ENCODE results near the gene B3GALT4. TPM values are rescaled to one million over a fixed set of nuclear protein-coding genes. Genes with fewer than 3 reads are reported as not detected.
A peak's percentile ranks its signal among the peaks of the same experiment; 100 is the strongest.
"Not testable (repeated sequence)": the region's sequence is repeated elsewhere in the genome, so short reads cannot be mapped to it uniquely, and the experiment has no call there.

Gene B3GALT4
- total and polyA plus RNA-seq, 2 experiments from 2014 or later = 2.6 to 2.7 TPM

- peaks cover 45% of the 10 kb centered on the region for H3K4me1 ChIP-seq (ENCODE audit: insufficient read depth)
- 55 to 64% methylated on average over 6 of the region's 6 CpGs for WGBS, 2 experiments (ENCODE audit: low coverage in 1 of 2, low lambda C conversion rate in 2 of 2, missing lambda C conversion rate in 2 of 2)
- no peak overlapping the region for H3K4me3 ChIP-seq
- DNase-seq = peak; percentile 58
- H3K4me2 ChIP-seq (ENCODE audit: unreplicated experiment) = no peak overlapping the region
- peak overlapping the region; percentile 98 for H3K27ac ChIP-seq
- no peaks in the 10 kb centered on the region for H4K20me1 ChIP-seq (ENCODE audit: insufficient read depth)
- H3K79me2 ChIP-seq (ENCODE audit: insufficient read depth) = peaks cover 14% of the 10 kb centered on the region
- H3K27me3 ChIP-seq (replicated peaks; ENCODE audit: insufficient read depth) = no peaks in the 10 kb centered on the region
- H3K36me3 ChIP-seq (ENCODE audit: low read depth) = no peaks in the 10 kb centered on the region
- H3K9me3 ChIP-seq (ENCODE audit: low read depth) = no peaks in the 10 kb centered on the region
- H2AFZ ChIP-seq = no peak overlapping the region
- H3K9ac ChIP-seq = no peak overlapping the region
- in situ Hi-C loops (cut with MboI) = no loop called here
- TF ChIP-seq EZH2 (IDR thresholded peaks at IDR 0.05; ENCODE audit: insufficient read depth, poor library complexity, severe bottlenecking) (no peak), EZH2phosphoT487 (IDR thresholded peaks at IDR 0.05; ENCODE audit: insufficient read depth, low read depth) (no peak)
- H3F3A ChIP-seq (ENCODE audit: insufficient read depth) = peaks cover 36% of the 10 kb centered on the region
- no peaks in the 10 kb centered on the region for H3K9me2 ChIP-seq (ENCODE audit: insufficient read depth)
Observed at GRCh38 chr6:33251395-33252012, 25.4 kb upstream of the B3GALT4 start.

- no peak overlapping the region for H2AFZ ChIP-seq
- H3K27ac ChIP-seq = peak overlapping the region; percentile 64
- TF ChIP-seq EZH2 (IDR thresholded peaks at IDR 0.05; ENCODE audit: insufficient read depth, poor library complexity, severe bottlenecking) = no peak
- TF ChIP-seq EZH2phosphoT487 (IDR thresholded peaks at IDR 0.05; ENCODE audit: insufficient read depth, low read depth) = no peak
- peaks cover 36% of the 10 kb centered on the region for H3F3A ChIP-seq (ENCODE audit: insufficient read depth)
- no peaks in the 10 kb centered on the region for H3K27me3 ChIP-seq (replicated peaks; ENCODE audit: insufficient read depth)
- peak; percentile 73 for DNase-seq
- peaks cover 45% of the 10 kb centered on the region for H3K4me1 ChIP-seq (ENCODE audit: insufficient read depth)
- H3K9me2 ChIP-seq (ENCODE audit: insufficient read depth) = no peaks in the 10 kb centered on the region
- peaks cover 14% of the 10 kb centered on the region for H3K79me2 ChIP-seq (ENCODE audit: insufficient read depth)
- no peak overlapping the region for H3K4me3 ChIP-seq
- in situ Hi-C loops (cut with MboI) = no loop called here
- H4K20me1 ChIP-seq (ENCODE audit: insufficient read depth) = no peaks in the 10 kb centered on the region
- H3K36me3 ChIP-seq (ENCODE audit: low read depth) = no peaks in the 10 kb centered on the region
- H3K9me3 ChIP-seq (ENCODE audit: low read depth) = no peaks in the 10 kb centered on the region
- H3K4me2 ChIP-seq (ENCODE audit: unreplicated experiment) = peak overlapping the region; percentile 31
- H3K9ac ChIP-seq = no peak overlapping the region
Observed at GRCh38 chr6:33252759-33253158, 24.2 kb upstream of the B3GALT4 start.

GRCh38 chr6:33254591-33254990, 22.3 kb upstream of the B3GALT4 start:
- in situ Hi-C loops (cut with MboI) = no loop called here
- TF ChIP-seq EZH2phosphoT487 (IDR thresholded peaks at IDR 0.05; ENCODE audit: insufficient read depth, low read depth) = no peak
- TF ChIP-seq EZH2 (IDR thresholded peaks at IDR 0.05; ENCODE audit: insufficient read depth, poor library complexity, severe bottlenecking) = no peak
- H3K4me1 ChIP-seq (ENCODE audit: insufficient read depth) = peaks cover 37% of the 10 kb centered on the region
- no peaks in the 10 kb centered on the region for H3K9me2 ChIP-seq (ENCODE audit: insufficient read depth)
- no peak overlapping the region for H3K27ac ChIP-seq
- H2AFZ ChIP-seq = no peak overlapping the region
- 93 to 100% methylated on average over 4 of the region's 4 CpGs for WGBS, 2 experiments (ENCODE audit: low coverage in 1 of 2, low lambda C conversion rate in 2 of 2, missing lambda C conversion rate in 2 of 2)
- H3F3A ChIP-seq (ENCODE audit: insufficient read depth) = peaks cover 41% of the 10 kb centered on the region
- H3K27me3 ChIP-seq (replicated peaks; ENCODE audit: insufficient read depth) = no peaks in the 10 kb centered on the region
- DNase-seq = no peak
- peaks cover 7% of the 10 kb centered on the region; the same call in 1 of the 2 replicates for H3K36me3 ChIP-seq (ENCODE audit: low read depth)
- peaks cover 14% of the 10 kb centered on the region for H3K79me2 ChIP-seq (ENCODE audit: insufficient read depth)
- H3K4me3 ChIP-seq = no peak overlapping the region
- no peaks in the 10 kb centered on the region for H4K20me1 ChIP-seq (ENCODE audit: insufficient read depth)
- H3K4me2 ChIP-seq (ENCODE audit: unreplicated experiment) = no peak overlapping the region
- no peak overlapping the region for H3K9ac ChIP-seq
- H3K9me3 ChIP-seq (ENCODE audit: low read depth) = no peaks in the 10 kb centered on the region

GRCh38 chr6:33259032-33259431, 17.9 kb upstream of the B3GALT4 start:
- Histone ChIP-seq H2AFZ (no peak overlapping the region), H3K4me2 (ENCODE audit: unreplicated experiment) (no peak overlapping the region), H3K79me2 (ENCODE audit: insufficient read depth) (no peaks in the 10 kb centered on the region), H3K27ac (no peak overlapping the region), H3K9ac (no peak overlapping the region), H3K36me3 (ENCODE audit: low read depth) (peaks cover 16% of the 10 kb centered on the region; the same call in 1 of the 2 replicates), H3K4me1 (ENCODE audit: insufficient read depth) (peaks cover 17% of the 10 kb centered on the region), H3K9me2 (ENCODE audit: insufficient read depth) (no peaks in the 10 kb centered on the region), H3K4me3 (no peak overlapping the region), H4K20me1 (ENCODE audit: insufficient read depth) (no peaks in the 10 kb centered on the region), H3K27me3 (replicated peaks; ENCODE audit: insufficient read depth) (no peaks in the 10 kb centered on the region), H3F3A (ENCODE audit: insufficient read depth) (peaks cover 28% of the 10 kb centered on the region; the same call in 1 of the 2 replicates), H3K9me3 (ENCODE audit: low read depth) (no peaks in the 10 kb centered on the region)
- in situ Hi-C loops (cut with MboI) = no loop called here
- no peak for DNase-seq
- TF ChIP-seq EZH2phosphoT487 (IDR thresholded peaks at IDR 0.05; ENCODE audit: insufficient read depth, low read depth) = no peak
- 95 to 97% methylated on average over 5 of the region's 5 CpGs for WGBS, 2 experiments (ENCODE audit: low coverage in 1 of 2, low lambda C conversion rate in 2 of 2, missing lambda C conversion rate in 2 of 2)

GRCh38 chr6:33262490-33262889, 14.4 kb upstream of the B3GALT4 start:
- H3K9me3 ChIP-seq (ENCODE audit: low read depth); H3K4me3 ChIP-seq; H4K20me1 ChIP-seq (ENCODE audit: insufficient read depth); H3K27me3 ChIP-seq (replicated peaks; ENCODE audit: insufficient read depth); H3K79me2 ChIP-seq (ENCODE audit: insufficient read depth); H3K9me2 ChIP-seq (ENCODE audit: insufficient read depth); DNase-seq; H2AFZ ChIP-seq; H3K4me2 ChIP-seq (ENCODE audit: unreplicated experiment); H3K9ac ChIP-seq; H3K27ac ChIP-seq; in situ Hi-C loops (cut with MboI): not testable (repeated sequence)
- H3F3A ChIP-seq (ENCODE audit: insufficient read depth) = peaks cover 28% of the 10 kb centered on the region; the same call in 1 of the 2 replicates
- peaks cover 20% of the 10 kb centered on the region; the same call in 1 of the 2 replicates for H3K36me3 ChIP-seq (ENCODE audit: low read depth)
- WGBS, 2 experiments (ENCODE audit: low coverage in 1 of 2, low lambda C conversion rate in 2 of 2, missing lambda C conversion rate in 2 of 2) = 93 to 99% methylated on average over 3 of the region's 3 CpGs
- H3K4me1 ChIP-seq (ENCODE audit: insufficient read depth) = peaks cover 17% of the 10 kb centered on the region

Measured in GM23248 (cell line).